ENCODE data around the gene ASMTL. TPM values are rescaled to one million over a fixed set of nuclear protein-coding genes. Genes with fewer than 3 reads are reported as not detected.
"Not testable (repeated sequence)": the region's sequence is repeated elsewhere in the genome, so short reads cannot be mapped to it uniquely, and the experiment has no call there.

The ASMTL gene
- total and polyA plus RNA-seq, 8 donors = 11.2 to 25.9 (median 16.3) TPM

GRCh38 chrX:1493877-1494510 lies 41.3 kb upstream of the ASMTL start:
- no peaks in the 10 kb centered on the region for H3K4me1 ChIP-seq
- H3K9me3 ChIP-seq = no peaks in the 10 kb centered on the region
- DNase-seq (peak in 1 of 6 donors; percentile 37), FAIRE-seq (no peak), ATAC-seq (peak in 1 of 4 donors; percentile 47)
- H3K36me3 ChIP-seq = no peaks in the 10 kb centered on the region
- no peak for TF ChIP-seq CTCF (IDR thresholded peaks at IDR 0.05)
- no peak overlapping the region for H3K4me3 ChIP-seq
- WGBS, 2 donors = 19 to 22% methylated on average over 15 of the region's 15 CpGs
- intact Hi-C loops (cut with DNase I) = no loop called here
- no peak overlapping the region for H3K27ac ChIP-seq
- no peaks in the 10 kb centered on the region for H3K27me3 ChIP-seq

DNA sequence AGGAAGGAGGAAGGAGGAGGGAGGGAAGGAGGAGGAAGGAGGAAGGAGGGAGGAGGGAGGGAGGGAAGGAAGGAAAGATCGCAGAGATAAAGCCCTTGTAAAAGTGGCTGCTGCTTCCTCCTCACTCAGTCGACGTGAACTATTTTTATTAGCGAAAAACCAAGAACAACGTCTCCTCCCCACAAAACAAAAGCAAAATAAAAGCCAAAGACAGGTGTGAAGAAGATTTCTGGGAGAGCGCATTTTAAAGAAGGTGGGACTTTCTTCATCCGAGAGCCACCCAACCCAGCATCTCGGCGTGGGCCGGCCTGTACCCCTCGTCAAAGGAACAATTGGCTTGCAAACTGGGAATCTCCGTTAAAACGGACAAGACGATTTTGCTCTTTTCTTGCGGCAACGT lies 40.7 kb upstream of the ASMTL start:
- H3K4me1 ChIP-seq = no peaks in the 10 kb centered on the region
- FAIRE-seq = no peak
- 19 to 22% methylated on average over 16 of the region's 16 CpGs for WGBS, 2 donors
- no peak for TF ChIP-seq CTCF (IDR thresholded peaks at IDR 0.05)
- no peak overlapping the region for H3K4me3 ChIP-seq
- no peak for ATAC-seq
- no peak for DNase-seq
- H3K9me3 ChIP-seq = no peaks in the 10 kb centered on the region
- H3K27ac ChIP-seq = no peak overlapping the region
- intact Hi-C loops (cut with DNase I) = no loop called here
- H3K36me3 ChIP-seq = no peaks in the 10 kb centered on the region
- H3K27me3 ChIP-seq = no peaks in the 10 kb centered on the region

GRCh38 chrX:1492421-1493012 lies 39.8 kb upstream of the ASMTL start:
- no peak for DNase-seq
- intact Hi-C loops (cut with DNase I) = no loop called here
- no peak overlapping the region for H3K4me3 ChIP-seq
- 71 to 76% methylated on average over 9 of the region's 9 CpGs for WGBS, 2 donors
- H3K36me3 ChIP-seq = no peaks in the 10 kb centered on the region
- no peaks in the 10 kb centered on the region for H3K27me3 ChIP-seq
- H3K27ac ChIP-seq = no peak overlapping the region
- no peaks in the 10 kb centered on the region for H3K9me3 ChIP-seq
- no peak for TF ChIP-seq CTCF (IDR thresholded peaks at IDR 0.05)
- FAIRE-seq = no peak
- no peak for ATAC-seq
- H3K4me1 ChIP-seq = no peaks in the 10 kb centered on the region

GRCh38 chrX:1491851-1492349 lies 39.2 kb upstream of the ASMTL start:
- intact Hi-C loops (cut with DNase I) = no loop called here
- H3K27ac ChIP-seq = no peak overlapping the region
- FAIRE-seq (no peak), DNase-seq (peak in 1 of 6 donors; percentile 30), ATAC-seq (peak in 1 of 4 donors; percentile 21)
- no peaks in the 10 kb centered on the region for H3K36me3 ChIP-seq
- no peaks in the 10 kb centered on the region for H3K27me3 ChIP-seq
- no peaks in the 10 kb centered on the region for H3K4me1 ChIP-seq
- no peak for TF ChIP-seq CTCF (IDR thresholded peaks at IDR 0.05)
- no peak overlapping the region for H3K4me3 ChIP-seq
- H3K9me3 ChIP-seq = no peaks in the 10 kb centered on the region
- 75 to 82% methylated on average over 6 of the region's 6 CpGs for WGBS, 2 donors

GRCh38 chrX:1491248-1491647 lies 38.5 kb upstream of the ASMTL start:
- ATAC-seq; H3K27me3 ChIP-seq; H3K9me3 ChIP-seq; FAIRE-seq; H3K27ac ChIP-seq; H3K4me3 ChIP-seq; intact Hi-C loops (cut with DNase I); H3K36me3 ChIP-seq; H3K4me1 ChIP-seq; DNase-seq: not testable (repeated sequence)
- 92 to 93% methylated on average over 4 of the region's 4 CpGs for WGBS, 2 donors

DNA sequence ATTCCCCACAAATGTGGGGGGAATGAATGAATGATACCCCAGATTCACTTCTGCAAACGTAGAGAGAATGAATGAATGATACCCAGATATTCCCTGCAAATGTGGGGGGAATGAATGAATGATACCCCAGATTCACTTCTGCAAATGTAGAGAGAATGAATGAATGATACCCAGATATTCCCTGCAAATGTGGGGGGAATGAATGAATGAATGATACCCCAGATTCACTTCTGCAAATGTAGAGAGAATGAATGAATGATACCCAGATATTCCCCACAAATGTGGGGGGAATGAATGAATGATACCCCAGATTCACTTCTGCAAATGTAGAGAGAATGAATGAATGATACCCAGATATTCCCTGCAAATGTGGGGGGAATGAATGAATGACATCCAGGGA lies 38.0 kb upstream of the ASMTL start:
- WGBS, 2 donors = 72 to 75% methylated on average over 1 of the region's 1 CpG
- H3K27me3 ChIP-seq; intact Hi-C loops (cut with DNase I); ATAC-seq; H3K4me1 ChIP-seq; H3K36me3 ChIP-seq; H3K9me3 ChIP-seq; H3K27ac ChIP-seq; DNase-seq; H3K4me3 ChIP-seq; FAIRE-seq: not testable (repeated sequence)

GRCh38 chrX:1489354-1489753 lies 36.6 kb upstream of the ASMTL start:
- ATAC-seq; H3K27ac ChIP-seq; FAIRE-seq; intact Hi-C loops (cut with DNase I); H3K4me3 ChIP-seq; H3K36me3 ChIP-seq; H3K4me1 ChIP-seq; DNase-seq; H3K9me3 ChIP-seq; H3K27me3 ChIP-seq: not testable (repeated sequence)
- 73 to 80% methylated on average over 4 to 5 of the region's 5 CpGs for WGBS, 2 donors
